ENCODE measurements around the gene DRAXIN. TPM values are rescaled to one million over a fixed set of nuclear protein-coding genes. Genes with fewer than 3 reads are reported as not detected.

Gene DRAXIN
- total RNA-seq, 1 experiment from 2014 or later, result 20.5 TPM

DNA sequence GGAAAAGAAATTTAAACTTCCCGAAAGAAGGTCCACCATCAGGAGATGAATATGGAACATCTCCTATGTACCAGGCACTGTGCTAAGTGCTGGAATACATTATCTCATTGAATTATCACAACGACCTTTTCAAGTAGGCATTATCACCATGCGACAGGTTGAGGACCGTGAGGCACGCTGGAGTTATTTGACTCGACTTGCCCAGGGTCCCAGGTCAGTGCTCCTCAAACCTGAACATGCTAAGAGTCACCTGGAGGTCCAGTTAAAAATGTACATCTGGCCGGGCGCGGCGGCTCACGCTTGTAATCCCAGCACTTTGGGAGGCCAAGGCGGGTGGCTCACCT is 28.5 kb downstream of the DRAXIN start:
- no peaks in the 10 kb centered on the region; the same call in 1 of the 2 replicates for H3K27me3 Mint-ChIP-seq (ENCODE audit: low read depth)
- peak; percentile 22 for DNase-seq
- H3K4me3 Mint-ChIP-seq, result no peak overlapping the region; a peak in 1 of 5 replicates
- H3K14ac ChIP-seq (ENCODE audit: insufficient read depth, low read length), result no peak overlapping the region
- H3T11ph ChIP-seq (ENCODE audit: low read length), result no peak overlapping the region
- no peak overlapping the region for H3K18ac ChIP-seq (ENCODE audit: insufficient read length, low read depth, low read length)
- H2BK15ac ChIP-seq (ENCODE audit: low read depth, low read length), result no peak overlapping the region
- no peaks in the 10 kb centered on the region for H3K9me3 ChIP-seq (ENCODE audit: control insufficient read depth, low read depth, low read length)
- peaks cover 8 to 13% of the 10 kb centered on the region in 2 experiments for H3K4me1 Mint-ChIP-seq
- H3K27ac ChIP-seq (ENCODE audit: insufficient read length, low read depth, low read length), result no peak overlapping the region
- H3K9me3 Mint-ChIP-seq, result no peaks in the 10 kb centered on the region; a peak in 1 of 5 replicates
- no peak overlapping the region for H3K23ac ChIP-seq (ENCODE audit: insufficient read length, low read depth, low read length)
- H3K79me2 ChIP-seq (ENCODE audit: insufficient read depth, low read length), result no peaks in the 10 kb centered on the region
- no peak overlapping the region for H2BK12ac ChIP-seq (ENCODE audit: insufficient read length, low read depth, low read length)
- H3K79me1 ChIP-seq (ENCODE audit: insufficient read depth, low read depth, low read length, poor library complexity, severe bottlenecking), result no peaks in the 10 kb centered on the region
- no peak overlapping the region for H2BK20ac ChIP-seq (ENCODE audit: low read depth, low read length, poor library complexity, severe bottlenecking)
- no peak overlapping the region for H3K4ac ChIP-seq (ENCODE audit: low read depth, low read length)
- TF ChIP-seq, protein P1, sequence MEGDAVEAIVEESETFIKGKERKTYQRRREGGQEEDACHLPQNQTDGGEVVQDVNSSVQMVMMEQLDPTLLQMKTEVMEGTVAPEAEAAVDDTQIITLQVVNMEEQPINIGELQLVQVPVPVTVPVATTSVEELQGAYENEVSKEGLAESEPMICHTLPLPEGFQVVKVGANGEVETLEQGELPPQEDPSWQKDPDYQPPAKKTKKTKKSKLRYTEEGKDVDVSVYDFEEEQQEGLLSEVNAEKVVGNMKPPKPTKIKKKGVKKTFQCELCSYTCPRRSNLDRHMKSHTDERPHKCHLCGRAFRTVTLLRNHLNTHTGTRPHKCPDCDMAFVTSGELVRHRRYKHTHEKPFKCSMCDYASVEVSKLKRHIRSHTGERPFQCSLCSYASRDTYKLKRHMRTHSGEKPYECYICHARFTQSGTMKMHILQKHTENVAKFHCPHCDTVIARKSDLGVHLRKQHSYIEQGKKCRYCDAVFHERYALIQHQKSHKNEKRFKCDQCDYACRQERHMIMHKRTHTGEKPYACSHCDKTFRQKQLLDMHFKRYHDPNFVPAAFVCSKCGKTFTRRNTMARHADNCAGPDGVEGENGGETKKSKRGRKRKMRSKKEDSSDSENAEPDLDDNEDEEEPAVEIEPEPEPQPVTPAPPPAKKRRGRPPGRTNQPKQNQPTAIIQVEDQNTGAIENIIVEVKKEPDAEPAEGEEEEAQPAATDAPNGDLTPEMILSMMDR (conservative IDR thresholded peaks at IDR 0.05), result no peak
- H4K5ac ChIP-seq (ENCODE audit: insufficient read length, low read depth, low read length), result no peak overlapping the region
- H3K9ac ChIP-seq (ENCODE audit: extremely low read depth, insufficient read length, low read length), result no peak overlapping the region
- H3K56ac ChIP-seq (ENCODE audit: insufficient read length, low read depth, low read length), result no peak overlapping the region
- no peak overlapping the region for H3K4me2 ChIP-seq (ENCODE audit: insufficient read depth, insufficient read length, low read length)
- H3K4me1 ChIP-seq (ENCODE audit: insufficient read depth, low read length), result no peaks in the 10 kb centered on the region
- no peak overlapping the region for H2BK120ac ChIP-seq (ENCODE audit: low read depth, low read length, poor library complexity, severe bottlenecking)
- H2AK5ac ChIP-seq (ENCODE audit: insufficient read length, low read length), result no peak overlapping the region
- peaks cover 0 to 25% (median 2%) of the 10 kb centered on the region in 3 experiments; a peak in 3 of 7 replicates for H3K36me3 Mint-ChIP-seq (ENCODE audit: insufficient read depth in 1 of 3, low read depth in 3 of 3)
- WGBS (ENCODE audit: extremely low coverage, insufficient read length, low lambda C conversion rate), result no CpG with 5 or more reads among the region's 12 CpGs
- H2AFZ ChIP-seq (ENCODE audit: low read length), result no peak overlapping the region
- H3K27me3 ChIP-seq (ENCODE audit: insufficient read depth, low read length), result no peaks in the 10 kb centered on the region
- H4K20me1 ChIP-seq (ENCODE audit: control insufficient read depth, insufficient read depth, insufficient read length), result no peaks in the 10 kb centered on the region
- no peak overlapping the region for H3K27ac Mint-ChIP-seq
- no peaks in the 10 kb centered on the region for H3K23me2 ChIP-seq (ENCODE audit: insufficient read length, low read depth, low read length, poor library complexity, severe bottlenecking)
- H2BK5ac ChIP-seq (ENCODE audit: insufficient read length, low read length), result no peak overlapping the region
- no peak overlapping the region for H4K8ac ChIP-seq (replicated peaks; ENCODE audit: insufficient read length, low read depth, low read length)
- H4K91ac ChIP-seq (ENCODE audit: insufficient read length, low read depth, low read length), result no peak overlapping the region

Data from H9 (cell line).